Measurements from ENCODE around the gene NONO.

- TF ChIP-seq POLR2AphosphoS5 (IDR thresholded peaks at IDR 0.05) (no peak), CTCF (IDR thresholded peaks at IDR 0.05) (no peak)
These were observed 27.4 kb upstream of the NONO start for GRCh38 chrX:71256051-71256450.
